HG02759 (cell line): ENCODE results near the gene INPP5A.

Experiments
- ATAC-seq: cut with Tn5 transposase; IDR thresholded peaks from one replicate; pipeline ENCODE4 v1.9.1; 2021; ENCODE audit warnings: mild to moderate bottlenecking, moderate library complexity; ENCODE audit not compliant: unreplicated experiment

Gene INPP5A

GRCh38 chr10:132805599-132805998 lies 268.0 kb downstream of the INPP5A start:
- ATAC-seq: no peak

GRCh38 chr10:132806110-132806509 lies 268.5 kb downstream of the INPP5A start:
- no peak for ATAC-seq

GRCh38 chr10:132806561-132807003 lies 269.0 kb downstream of the INPP5A start:
- ATAC-seq: no peak

- no peak for ATAC-seq
Measured at GRCh38 chr10:132807621-132808049, 270.0 kb downstream of the INPP5A start.

GRCh38 chr10:132808383-132809231 lies 271.0 kb downstream of the INPP5A start:
- no peak for ATAC-seq

- ATAC-seq: no peak
Measured at GRCh38 chr10:132809232-132810140, 271.9 kb downstream of the INPP5A start.

- no peak for ATAC-seq
Measured at GRCh38 chr10:132810141-132810806, 272.7 kb downstream of the INPP5A start.

GRCh38 chr10:132810807-132811700 lies 273.5 kb downstream of the INPP5A start:
- ATAC-seq: no peak

- no peak for ATAC-seq
Measured at GRCh38 chr10:132811891-132812481, 274.4 kb downstream of the INPP5A start.

GRCh38 chr10:132812520-132812919 lies 274.9 kb downstream of the INPP5A start:
- no peak for ATAC-seq

- no peak for ATAC-seq
Measured at GRCh38 chr10:132813001-132813401, 275.4 kb downstream of the INPP5A start.

- ATAC-seq: no peak
Measured at GRCh38 chr10:132813560-132814468, 276.2 kb downstream of the INPP5A start.

- no peak for ATAC-seq
Measured at GRCh38 chr10:132814469-132814856, 276.9 kb downstream of the INPP5A start.

- no peak for ATAC-seq
Measured at GRCh38 chr10:132815168-132815857, 277.7 kb downstream of the INPP5A start.

GRCh38 chr10:132816718-132817117 lies 279.1 kb downstream of the INPP5A start:
- no peak for ATAC-seq

GRCh38 chr10:132817701-132818211 lies 280.2 kb downstream of the INPP5A start:
- ATAC-seq: no peak

- no peak for ATAC-seq
Measured at GRCh38 chr10:132820056-132820455, 282.5 kb downstream of the INPP5A start.
